Measurements from ENCODE around the gene CEP135. TPM values are rescaled to one million over a fixed set of nuclear protein-coding genes. Genes with fewer than 3 reads are reported as not detected.

Gene CEP135
- total RNA-seq, 4 donors from 2014 or later = 0.71 to 1.3 (median 1.1) TPM

- no peaks in the 10 kb centered on the region for H3K4me1 ChIP-seq
- H3K36me3 ChIP-seq = no peaks in the 10 kb centered on the region
- intact Hi-C loops (cut with DNase I; ENCODE audit: low total_unique reads) = no loop called here
- ATAC-seq (no peak), DNase-seq (no peak)
- no peak overlapping the region for H3K27ac ChIP-seq
- no peaks in the 10 kb centered on the region for H3K27me3 ChIP-seq
- in situ Hi-C loops (cut with MboI; ENCODE audit: low sequenced_read_pairs in 4 of 4) = no loop called here
- H3K9me3 ChIP-seq = no peaks in the 10 kb centered on the region
- TF ChIP-seq POLR2A (IDR thresholded peaks at IDR 0.05) (no peak), CTCF (IDR thresholded peaks at IDR 0.05 in 4 of 5, conservative IDR thresholded peaks at IDR 0.05 in 1 of 5) (no peak)
- no peak overlapping the region for H3K4me3 ChIP-seq
Measured at GRCh38 chr4:55927803-55928437, 20.8 kb upstream of the CEP135 start.

GRCh38 chr4:55928846-55929245 lies 19.9 kb upstream of the CEP135 start:
- H3K27ac ChIP-seq = no peak overlapping the region
- no peak overlapping the region for H3K4me3 ChIP-seq
- no peaks in the 10 kb centered on the region for H3K27me3 ChIP-seq
- no peaks in the 10 kb centered on the region for H3K4me1 ChIP-seq
- H3K9me3 ChIP-seq = no peaks in the 10 kb centered on the region
- no peak for TF ChIP-seq CTCF (IDR thresholded peaks at IDR 0.05 in 4 of 5, conservative IDR thresholded peaks at IDR 0.05 in 1 of 5)
- no peak for TF ChIP-seq POLR2A (IDR thresholded peaks at IDR 0.05)
- intact Hi-C loops (cut with DNase I; ENCODE audit: low total_unique reads) = no loop called here
- no peaks in the 10 kb centered on the region for H3K36me3 ChIP-seq
- ATAC-seq (no peak), DNase-seq (no peak)
- in situ Hi-C loops (cut with MboI; ENCODE audit: low sequenced_read_pairs in 4 of 4) = no loop called here

- H3K4me3 ChIP-seq = no peak overlapping the region
- no peak for DNase-seq
- TF ChIP-seq POLR2A (IDR thresholded peaks at IDR 0.05) (no peak), CTCF (IDR thresholded peaks at IDR 0.05 in 4 of 5, conservative IDR thresholded peaks at IDR 0.05 in 1 of 5) (no peak)
- no peak overlapping the region for H3K27ac ChIP-seq
- H3K27me3 ChIP-seq = no peaks in the 10 kb centered on the region
- H3K36me3 ChIP-seq = no peaks in the 10 kb centered on the region
- intact Hi-C loops (cut with DNase I; ENCODE audit: low total_unique reads) = no loop called here
- no peaks in the 10 kb centered on the region for H3K4me1 ChIP-seq
- in situ Hi-C loops (cut with MboI; ENCODE audit: low sequenced_read_pairs in 4 of 4) = no loop called here
- H3K9me3 ChIP-seq = no peaks in the 10 kb centered on the region
- ATAC-seq = no peak
Measured at GRCh38 chr4:55931043-55931442, 17.7 kb upstream of the CEP135 start.

- Histone ChIP-seq H3K4me1 (no peaks in the 10 kb centered on the region), H3K27ac (no peak overlapping the region), H3K9me3 (no peaks in the 10 kb centered on the region), H3K27me3 (no peaks in the 10 kb centered on the region), H3K4me3 (no peak overlapping the region), H3K36me3 (no peaks in the 10 kb centered on the region)
- DNase-seq = no peak
- no peak for ATAC-seq
- intact Hi-C loops (cut with DNase I; ENCODE audit: low total_unique reads) (no loop called here), in situ Hi-C loops (cut with MboI; ENCODE audit: low sequenced_read_pairs in 4 of 4) (no loop called here)
- TF ChIP-seq POLR2A (IDR thresholded peaks at IDR 0.05) (no peak), CTCF (IDR thresholded peaks at IDR 0.05 in 4 of 5, conservative IDR thresholded peaks at IDR 0.05 in 1 of 5) (no peak)
Measured at GRCh38 chr4:55931833-55932232, 16.9 kb upstream of the CEP135 start.

- no peaks in the 10 kb centered on the region for H3K36me3 ChIP-seq
- no peak overlapping the region for H3K4me3 ChIP-seq
- no peak for ATAC-seq
- intact Hi-C loops (cut with DNase I; ENCODE audit: low total_unique reads) = no loop called here
- no peaks in the 10 kb centered on the region for H3K9me3 ChIP-seq
- H3K4me1 ChIP-seq = no peaks in the 10 kb centered on the region
- DNase-seq = no peak
- TF ChIP-seq CTCF (IDR thresholded peaks at IDR 0.05 in 4 of 5, conservative IDR thresholded peaks at IDR 0.05 in 1 of 5) = no peak
- TF ChIP-seq POLR2A (IDR thresholded peaks at IDR 0.05) = no peak
- H3K27ac ChIP-seq = no peak overlapping the region
- in situ Hi-C loops (cut with MboI; ENCODE audit: low sequenced_read_pairs in 4 of 4) = no loop called here
- H3K27me3 ChIP-seq = no peaks in the 10 kb centered on the region
Measured at GRCh38 chr4:55932511-55932910, 16.2 kb upstream of the CEP135 start.

Data from gastrocnemius medialis (tissue), 4 donors.